HCEC 1CT (cell line): ENCODE measurements around the gene TTC9C.
A peak's percentile ranks its signal among the peaks of the same experiment; 100 is the strongest.
"Not testable (repeated sequence)": the region's sequence is repeated elsewhere in the genome, so short reads cannot be mapped to it uniquely, and the experiment has no call there.

ENCODE experiments used
- DNase-seq: peaks from one replicate; pipeline ENCODE4 v3.0.0-alpha.2; 2017

TTC9C gene

GRCh38 chr11:62728171-62728988 is at the start of gene TTC9C:
TSS of gene TTC9C (plus strand) at chr11:62728486. CDS start at chr11:62728849, 363 bp downstream.
- DNase-seq = peak; percentile 88

- DNase-seq = peak; percentile 85
These were observed 49.3 kb upstream of the TTC9C start, which contains the start of gene UBXN1 for GRCh38 chr11:62678770-62679696. TSS of gene UBXN1 (minus strand) at chr11:62679073. CDS start at chr11:62678923, 150 bp downstream.

- peak; percentile 79 for DNase-seq
These were observed 47.5 kb upstream of the TTC9C start for GRCh38 chr11:62680825-62681240.

GRCh38 chr11:62682518-62682917 is 45.8 kb upstream of the TTC9C start:
- DNase-seq = no peak

- DNase-seq = no peak
These were observed 40.5 kb upstream of the TTC9C start for GRCh38 chr11:62687508-62688396.

- no peak for DNase-seq
These were observed 39.8 kb upstream of the TTC9C start for GRCh38 chr11:62688491-62688890.

- DNase-seq = peak; percentile 95
These were observed 38.7 kb upstream of the TTC9C start, which contains the start of gene LRRN4CL for GRCh38 chr11:62689421-62690183. TSS of gene LRRN4CL (minus strand) at chr11:62689530. CDS start at chr11:62688508, 1,022 bp downstream.

- DNase-seq = not testable (repeated sequence)
These were observed 34.7 kb upstream of the TTC9C start for GRCh38 chr11:62693624-62694023.

- DNase-seq = peak; percentile 74
These were observed 33.7 kb upstream of the TTC9C start for GRCh38 chr11:62694455-62695167.

GRCh38 chr11:62702246-62702645 is 26.0 kb upstream of the TTC9C start:
- DNase-seq = no peak

GRCh38 chr11:62703921-62704320 is 24.4 kb upstream of the TTC9C start:
- DNase-seq = not testable (repeated sequence)

- DNase-seq = no peak
These were observed 22.9 kb upstream of the TTC9C start for GRCh38 chr11:62705413-62705812.

GRCh38 chr11:62705880-62706849 is 22.1 kb upstream of the TTC9C start:
- peak; percentile 92 for DNase-seq

GRCh38 chr11:62706850-62707247 is 21.4 kb upstream of the TTC9C start:
- no peak for DNase-seq

- DNase-seq = no peak
These were observed 20.9 kb upstream of the TTC9C start, which contains the start of the genes BSCL2 and GNG3 for GRCh38 chr11:62707277-62707861. TSS of gene BSCL2 (minus strand) at chr11:62707424. CDS start at chr11:62707195, 229 bp downstream. TSS of gene GNG3 (plus strand) at chr11:62707676. CDS start at chr11:62708296, 620 bp downstream.

GRCh38 chr11:62708392-62708791 is 19.9 kb upstream of the TTC9C start:
- no peak for DNase-seq

- DNase-seq = no peak
These were observed 19.5 kb upstream of the TTC9C start for GRCh38 chr11:62708793-62709192.

GRCh38 chr11:62709247-62710000 is 18.9 kb upstream of the TTC9C start:
- DNase-seq = peak; percentile 98
